AG09319 (cell line): ENCODE measurements around the gene GPR132.
A peak's percentile ranks its signal among the peaks of the same experiment; 100 is the strongest.

Experiments used
- DNase-seq: peaks from one replicate; pipeline ENCODE4 v3.0.0-alpha.2; 2010; ENCODE audit warnings: low read depth; ENCODE audit errors: extremely low read depth
- TF ChIP-seq, protein P1 (sequence below): IDR thresholded peaks from 2 replicates; pipeline ENCODE4 v1.5.1; 2011; ENCODE audit warnings: low read depth, mild to moderate bottlenecking, inconsistent platforms, low read length, moderate library complexity

GPR132 gene

DNA sequence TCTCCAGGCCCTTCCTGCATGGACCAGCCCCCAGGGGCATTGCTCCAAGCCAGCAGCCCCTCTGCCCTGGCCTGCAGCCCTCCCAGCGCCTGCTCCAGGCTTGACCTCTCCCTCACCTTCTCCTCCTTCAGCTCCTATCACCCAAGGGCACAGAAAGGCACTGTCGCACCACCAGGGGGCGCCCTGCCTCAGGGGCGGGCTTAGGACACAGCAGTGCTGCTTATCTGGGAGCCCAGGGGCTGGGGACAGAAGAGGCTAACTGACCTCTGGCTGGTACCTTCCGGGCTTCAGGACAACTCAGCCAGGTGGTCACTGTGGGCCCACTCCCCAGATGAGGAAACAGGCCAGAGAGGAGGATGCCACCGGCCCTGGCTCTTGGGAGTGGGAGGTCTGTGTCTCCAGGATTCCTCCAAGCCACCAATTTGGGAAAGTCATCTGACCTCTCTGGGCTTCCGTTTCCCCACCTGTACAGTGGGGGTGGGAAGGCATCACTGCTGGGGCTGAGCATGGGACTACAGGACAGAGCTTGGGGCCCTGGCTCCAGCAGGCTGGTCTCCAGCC lies 25.3 kb upstream of the GPR132 start:
- DNase-seq = no peak
- TF ChIP-seq, protein P1, sequence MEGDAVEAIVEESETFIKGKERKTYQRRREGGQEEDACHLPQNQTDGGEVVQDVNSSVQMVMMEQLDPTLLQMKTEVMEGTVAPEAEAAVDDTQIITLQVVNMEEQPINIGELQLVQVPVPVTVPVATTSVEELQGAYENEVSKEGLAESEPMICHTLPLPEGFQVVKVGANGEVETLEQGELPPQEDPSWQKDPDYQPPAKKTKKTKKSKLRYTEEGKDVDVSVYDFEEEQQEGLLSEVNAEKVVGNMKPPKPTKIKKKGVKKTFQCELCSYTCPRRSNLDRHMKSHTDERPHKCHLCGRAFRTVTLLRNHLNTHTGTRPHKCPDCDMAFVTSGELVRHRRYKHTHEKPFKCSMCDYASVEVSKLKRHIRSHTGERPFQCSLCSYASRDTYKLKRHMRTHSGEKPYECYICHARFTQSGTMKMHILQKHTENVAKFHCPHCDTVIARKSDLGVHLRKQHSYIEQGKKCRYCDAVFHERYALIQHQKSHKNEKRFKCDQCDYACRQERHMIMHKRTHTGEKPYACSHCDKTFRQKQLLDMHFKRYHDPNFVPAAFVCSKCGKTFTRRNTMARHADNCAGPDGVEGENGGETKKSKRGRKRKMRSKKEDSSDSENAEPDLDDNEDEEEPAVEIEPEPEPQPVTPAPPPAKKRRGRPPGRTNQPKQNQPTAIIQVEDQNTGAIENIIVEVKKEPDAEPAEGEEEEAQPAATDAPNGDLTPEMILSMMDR = no peak; the same call in none of the 2 replicates

DNA sequence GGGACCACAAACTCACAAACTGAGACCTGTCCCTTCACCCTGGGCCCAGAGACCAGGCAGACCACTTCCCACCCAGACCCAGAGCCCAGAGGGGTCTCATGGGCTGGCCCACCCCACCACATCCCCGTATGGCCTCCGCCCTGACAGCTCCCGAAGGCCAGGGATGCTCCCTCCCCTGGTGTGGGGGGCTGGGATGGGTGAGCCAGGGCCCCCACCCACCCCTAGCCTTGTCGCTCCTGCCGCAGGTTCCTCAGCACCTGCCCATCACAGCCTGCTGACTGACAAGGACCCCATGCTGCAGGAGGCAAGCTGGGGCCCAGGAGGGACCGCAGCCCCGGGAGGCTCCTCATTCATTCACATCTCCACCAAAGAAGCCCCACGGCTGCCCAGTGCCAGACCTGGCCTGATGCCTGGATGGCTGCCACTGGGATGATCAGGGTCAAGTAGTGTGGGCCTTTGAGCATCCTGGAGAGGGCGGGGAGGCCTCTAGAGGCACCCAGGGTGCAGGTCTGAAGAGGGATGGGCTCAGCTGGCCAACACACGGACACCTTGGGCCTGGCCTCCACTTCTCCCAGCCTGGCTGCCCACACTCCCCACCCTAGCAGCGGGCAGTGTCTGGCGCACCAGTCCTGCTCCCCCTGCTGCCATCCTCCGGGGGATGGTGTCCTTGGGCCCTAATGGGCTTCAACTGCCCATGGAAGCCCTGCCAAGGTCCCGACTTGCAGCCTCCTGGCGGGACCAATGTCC lies 24.7 kb upstream of the GPR132 start:
- TF ChIP-seq, protein P1 = no peak
- no peak for DNase-seq

DNA sequence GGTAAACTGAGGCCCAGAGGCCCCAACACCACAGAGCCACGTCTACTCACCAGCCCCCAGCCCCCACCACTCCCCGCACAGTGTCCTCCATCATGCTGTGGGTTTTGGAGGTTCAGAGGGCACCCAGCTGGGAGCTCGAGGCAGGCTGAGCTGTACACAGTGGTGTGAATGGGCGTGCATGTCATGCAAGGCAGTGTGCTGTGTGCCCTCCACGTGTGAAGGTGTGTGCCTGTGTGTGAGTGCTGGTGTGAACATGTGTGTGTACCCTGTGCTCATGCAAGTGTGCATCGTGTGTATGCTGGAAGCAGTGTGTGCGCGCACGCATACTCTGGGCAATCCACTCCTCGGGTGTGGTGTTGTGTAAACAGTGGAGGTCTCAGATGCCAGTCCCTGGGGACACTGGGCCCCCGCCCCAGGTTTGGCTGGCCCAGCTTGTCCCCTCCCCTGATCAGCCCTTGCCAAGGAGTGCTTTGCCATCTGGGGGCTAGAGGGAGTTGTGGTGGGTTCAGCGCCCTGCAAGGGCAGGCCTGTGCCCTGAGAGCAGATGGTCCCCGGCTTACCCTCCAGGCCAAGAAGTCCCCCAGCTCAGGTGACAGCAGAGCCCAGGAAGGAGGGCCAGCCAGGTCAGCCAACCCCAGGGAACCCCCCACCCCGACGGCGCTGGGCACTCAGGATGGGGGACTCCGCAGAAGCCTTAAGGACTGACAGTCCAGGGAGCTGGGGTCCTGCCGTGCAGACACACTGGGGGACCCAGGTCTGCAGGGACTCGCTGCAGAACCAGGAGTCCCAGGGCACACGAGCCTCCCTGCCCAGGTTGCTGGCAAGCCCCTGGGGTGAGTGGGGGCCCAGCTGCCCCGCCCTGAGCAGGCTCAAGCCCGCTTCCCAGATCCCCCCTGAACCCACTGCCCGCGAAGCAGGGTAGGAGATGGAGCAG lies 23.8 kb upstream of the GPR132 start:
- TF ChIP-seq, protein P1 = no peak

DNA sequence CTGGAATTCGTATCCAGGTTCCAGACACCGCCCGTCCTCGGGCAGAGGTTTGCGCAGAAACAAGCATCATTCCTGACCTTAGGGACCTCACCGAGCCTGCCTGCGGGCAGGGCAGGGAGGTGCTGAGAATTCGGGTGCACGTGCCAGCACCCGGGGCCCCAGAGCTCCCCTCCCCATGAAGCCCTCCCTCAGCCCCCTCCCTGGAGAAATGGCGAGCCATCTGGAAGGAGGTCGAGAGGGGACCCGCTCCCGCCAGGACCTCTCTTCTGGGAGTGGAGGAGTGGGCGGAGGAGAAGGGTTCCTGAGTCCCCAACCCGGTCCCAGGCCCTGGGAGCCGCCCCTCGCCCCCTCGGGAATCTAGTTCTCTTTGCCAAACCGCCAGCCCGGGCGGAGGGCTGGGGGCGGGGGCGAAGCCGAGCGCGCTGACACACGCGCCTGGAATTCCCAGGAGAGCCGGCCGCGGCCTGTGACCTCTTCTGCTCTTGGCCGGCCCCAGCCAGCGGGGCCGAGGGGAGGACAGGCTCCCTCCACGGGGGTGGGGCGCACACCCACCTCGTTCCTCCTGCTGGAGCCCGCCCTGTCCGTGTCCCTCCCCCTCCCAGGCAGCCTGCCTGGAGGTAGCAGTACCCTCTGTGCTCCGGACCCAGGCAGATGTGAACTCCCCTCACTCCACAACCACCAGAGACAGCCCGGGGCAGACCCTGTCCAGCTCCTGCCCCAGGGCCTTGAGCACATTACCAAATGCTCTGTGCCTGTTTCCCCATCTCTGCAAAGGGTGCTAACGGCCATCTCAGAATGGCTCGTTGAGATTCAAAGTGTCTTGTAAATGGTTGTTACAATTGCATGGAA lies 23.0 kb upstream of the GPR132 start:
- no peak for DNase-seq
- TF ChIP-seq, protein P1 = no peak

More for the DNA sequence above, 23.8 kb upstream of the GPR132 start:
- no peak for DNase-seq

DNA sequence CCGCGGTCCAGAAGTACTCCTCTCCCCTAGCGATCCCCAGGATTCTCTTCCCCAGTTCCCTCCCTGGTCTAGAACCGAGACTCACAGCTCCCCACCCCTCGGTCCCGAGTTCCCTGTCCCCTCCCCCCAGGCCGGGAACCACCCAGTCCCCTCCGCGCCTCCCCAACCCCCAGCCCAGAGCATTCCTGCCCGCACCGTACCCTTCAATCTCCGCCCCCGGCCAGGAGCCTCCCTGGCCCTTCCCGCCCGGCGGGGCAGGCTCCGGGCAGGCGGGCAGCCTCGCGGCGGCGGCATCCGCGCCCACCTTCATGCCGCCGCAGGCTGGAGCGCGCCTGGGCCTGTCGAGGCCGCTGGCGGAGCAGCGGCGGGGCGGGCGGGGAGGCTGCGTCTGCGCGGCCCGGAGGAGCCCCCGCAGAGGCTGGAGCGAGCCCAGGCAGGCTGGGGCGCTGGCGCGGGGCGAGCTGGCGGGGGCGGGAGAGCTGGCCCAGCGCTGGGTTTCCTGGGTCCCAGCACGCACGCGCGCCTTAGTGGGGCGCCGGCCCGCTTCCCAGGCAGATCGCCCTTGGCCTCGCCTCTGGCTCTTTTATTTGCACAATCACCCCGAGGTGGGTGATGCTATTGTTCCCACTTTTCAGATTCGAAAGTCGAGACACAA lies 22.2 kb upstream of the GPR132 start:
- TF ChIP-seq, protein P1 = no peak
- DNase-seq = no peak

DNA sequence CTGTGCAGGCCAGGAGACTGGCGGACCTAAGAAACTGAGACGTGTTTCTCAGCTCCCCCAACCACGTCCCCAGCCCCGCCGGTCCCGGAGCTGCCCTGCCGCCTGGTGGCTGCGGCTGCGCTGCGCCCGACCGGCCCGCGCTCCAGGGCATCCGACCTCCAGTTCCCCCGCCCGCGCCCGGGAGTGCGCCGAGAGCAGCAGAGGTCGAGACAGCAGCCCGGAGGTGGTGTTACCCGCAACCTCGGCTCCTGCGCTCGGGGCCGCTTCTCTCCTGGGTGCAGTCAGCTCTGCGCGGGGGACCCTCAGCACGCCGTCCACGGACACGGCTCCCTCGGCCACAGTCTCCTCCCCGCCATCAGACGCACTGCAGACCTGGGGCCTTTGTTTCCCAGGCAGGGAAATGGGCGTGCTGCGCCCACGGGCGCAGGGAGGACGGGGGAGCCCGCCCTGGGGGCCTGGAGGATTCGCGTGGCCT lies 21.6 kb upstream of the GPR132 start:
- TF ChIP-seq, protein P1 = peak; percentile 54
- DNase-seq = peak; percentile 56
